GM12878 (cell line): ENCODE measurements around the gene PYGB. TPM values are rescaled to one million over a fixed set of nuclear protein-coding genes. Genes with fewer than 3 reads are reported as not detected.

Source experiments
- ATAC-seq: fragments of 200-7000 bp; cut with Tn5 transposase; 3 replicates; pipeline ENCODE4 v1.9.1; 2020; ENCODE audit warnings: mild to moderate bottlenecking, moderate library complexity
- BruUV-seq: library from RNA; stranded (reverse); fragments of 400-500 nt; replicated peaks from 2 replicates; lab custom pipeline; 2021; lab: Mats Ljungman, UMichigan
- CTCF ChIA-PET: fragments of 300-600 bp; sonication (Branson Sonifier 250); formaldehyde crosslinking; extraction: SDS; loops from one replicate; lab custom pipeline; 2021; ENCODE audit warnings: inconsistent platforms; lab: Yijun Ruan, JAX
- POLR2A ChIA-PET: fragments of 350-600 bp; formaldehyde crosslinking; extraction: SDS; loops from one replicate; lab custom pipeline; 2021; ENCODE audit warnings: inconsistent platforms; lab: Charles Lee
- RAD21 ChIA-PET: fragments of 300-600 bp; sonication (Branson Sonifier 250); formaldehyde crosslinking; loops from one replicate; lab custom pipeline; 2023; ENCODE audit warnings: antibody characterized with exemption; ENCODE audit not compliant: unreplicated experiment; lab: Charles Lee
- SMC1A ChIA-PET: fragments of 300-600 bp; sonication (Branson Sonifier 250); formaldehyde crosslinking; loops from one replicate; lab custom pipeline; 2023; ENCODE audit not compliant: unreplicated experiment, uncharacterized antibody; lab: Charles Lee
- DNase-seq: peaks from one replicate; pipeline ENCODE4 v3.0.0-alpha.2; 2011; ENCODE audit warnings: low read depth, low spot score
- FAIRE-seq: peaks from 3 replicates; lab custom pipeline; 2011; peaks lifted over from hg19 to GRCh38; lab: Jason Lieb, UNC
- H2AFZ ChIP-seq: 2 replicates; pipeline ENCODE4 v1.6.0; 2011; ENCODE audit warnings: low read depth, low read length, control low read depth; ENCODE audit not compliant: control insufficient read depth
- H3K27ac ChIP-seq: 2 replicates; pipeline ENCODE4 v1.5.1; 2011; ENCODE audit warnings: control low read depth; ENCODE audit not compliant: control insufficient read depth, insufficient read depth
- H3K27me3 ChIP-seq, 2 experiments: replicated peaks in 1 of 2; 2 replicates each; pipeline versions ENCODE4 v1.6.0 to v1.6.1; 2011; ENCODE audit warnings: low read length in 1 of 2; ENCODE audit not compliant: control insufficient read depth in 2 of 2, insufficient read depth in 2 of 2
- H3K36me3 ChIP-seq, 2 experiments: 2 replicates each; pipeline ENCODE4 v1.5.1; 2011; ENCODE audit warnings: low read length in 1 of 2; ENCODE audit not compliant: control insufficient read depth in 2 of 2, insufficient read depth in 2 of 2
- H3K4me1 ChIP-seq: 2 replicates; pipeline ENCODE4 v1.6.1; 2011; ENCODE audit warnings: mild to moderate bottlenecking, low read length, moderate library complexity, mixed read lengths; ENCODE audit not compliant: control insufficient read depth, insufficient read depth
- H3K4me2 ChIP-seq: 2 replicates; pipeline ENCODE4 v1.6.0; 2011; ENCODE audit warnings: control low read depth; ENCODE audit not compliant: control insufficient read depth, insufficient read depth
- H3K4me3 ChIP-seq: fragments of 200-600 bp; sonication (generic); 2 replicates; pipeline ENCODE4 v1.5.1; 2016
- H3K79me2 ChIP-seq: 2 replicates; pipeline ENCODE4 v1.6.0; 2011; ENCODE audit warnings: low read length; ENCODE audit not compliant: control insufficient read depth, insufficient read depth
- H3K9ac ChIP-seq: 2 replicates; pipeline ENCODE4 v1.8.0; 2011; ENCODE audit warnings: low read length, control low read depth, mixed read lengths; ENCODE audit not compliant: control insufficient read depth, insufficient read depth
- H3K9me3 ChIP-seq: replicated peaks from 3 replicates; pipeline ENCODE4 v1.5.1; 2011; ENCODE audit warnings: mild to moderate bottlenecking, low read length; ENCODE audit not compliant: control insufficient read depth, insufficient read depth
- H4K20me1 ChIP-seq: 2 replicates; pipeline ENCODE4 v1.6.0; 2011; ENCODE audit not compliant: control insufficient read depth, insufficient read depth
- ATF7 ChIP-seq: fragments of 450-650 bp; IDR thresholded peaks from 2 replicates; pipeline ENCODE4 v1.6.1; 2016; ENCODE audit warnings: low read depth, mild to moderate bottlenecking
- BCL11A ChIP-seq: IDR thresholded peaks from 2 replicates; pipeline ENCODE4 v1.6.1; 2011; ENCODE audit warnings: low read depth, low read length
- BMI1 ChIP-seq: fragments of 450-650 bp; IDR thresholded peaks from 2 replicates; pipeline ENCODE4 v1.6.1; 2016; ENCODE audit warnings: mild to moderate bottlenecking, moderate library complexity, borderline replicate concordance
- CHD4 ChIP-seq: fragments of 200-600 bp; sonication (generic); IDR thresholded peaks from 2 replicates; pipeline ENCODE4 v1.6.1; 2016; ENCODE audit warnings: mild to moderate bottlenecking
- EP300 ChIP-seq, 2 experiments: fragments of 150-350 bp in 1 of 2; IDR thresholded peaks; 2 replicates each; pipeline ENCODE4 v1.6.1; 2011 to 2012; ENCODE audit warnings: low read depth in 2 of 2, low read length in 2 of 2, borderline replicate concordance in 1 of 2, improper control_type of control experiment in 1 of 2, inconsistent platforms in 1 of 2; ENCODE audit not compliant: control insufficient read depth in 1 of 2
- FOXM1 ChIP-seq: IDR thresholded peaks from 2 replicates; pipeline ENCODE4 v1.6.1; 2012; ENCODE audit warnings: low read depth, mild to moderate bottlenecking, inconsistent platforms, low read length, moderate library complexity
- GABPA ChIP-seq: IDR thresholded peaks from 2 replicates; pipeline ENCODE4 v1.6.1; 2014; ENCODE audit warnings: antibody characterized with exemption, low read depth, mild to moderate bottlenecking, inconsistent platforms
- HDAC6 ChIP-seq: fragments of 200-600 bp; sonication (generic); IDR thresholded peaks from one replicate; pipeline ENCODE4 v1.8.0; 2017; ENCODE audit warnings: antibody characterized with exemption; ENCODE audit not compliant: unreplicated experiment
- KAT2A ChIP-seq: conservative IDR thresholded peaks from 2 replicates; pipeline ENCODE4 v1.6.1; 2011; ENCODE audit warnings: low read depth, low read length; ENCODE audit not compliant: control insufficient read depth
- MYB ChIP-seq: fragments of 150-350 bp; IDR thresholded peaks from 2 replicates; pipeline ENCODE4 v1.6.1; 2014; ENCODE audit warnings: mild to moderate bottlenecking, low read depth, low read length, borderline replicate concordance
- NFIC ChIP-seq: IDR thresholded peaks from 2 replicates; pipeline ENCODE4 v1.6.1; 2012; ENCODE audit warnings: low read depth, mild to moderate bottlenecking, inconsistent platforms, low read length, moderate library complexity
- POLR2AphosphoS2 ChIP-seq: IDR thresholded peaks from 2 replicates; pipeline ENCODE4 v1.6.1; 2011; ENCODE audit warnings: low read depth, mild to moderate bottlenecking, low read length, improper control_type of control experiment, moderate library complexity
- SIN3A ChIP-seq: IDR thresholded peaks from 2 replicates; pipeline ENCODE4 v1.6.1; 2012; ENCODE audit warnings: low read depth, low read length, improper control_type of control experiment
- SP1 ChIP-seq: IDR thresholded peaks from one replicate; pipeline ENCODE4 v1.6.1; 2011; ENCODE audit warnings: low read depth, low read length
- STAT3 ChIP-seq: IDR thresholded peaks from 2 replicates; pipeline ENCODE4 v1.6.1; 2011; ENCODE audit warnings: low read depth, low read length, improper control_type of control experiment
- SUPT20H ChIP-seq: IDR thresholded peaks from 2 replicates; pipeline ENCODE4 v1.6.1; 2011; ENCODE audit warnings: low read depth, mild to moderate bottlenecking, low read length, moderate library complexity, borderline replicate concordance; ENCODE audit not compliant: control insufficient read depth
- ZBED1 ChIP-seq: IDR thresholded peaks from 2 replicates; pipeline ENCODE4 v1.6.1; 2016; ENCODE audit warnings: borderline replicate concordance
- ZZZ3 ChIP-seq: IDR thresholded peaks from 2 replicates; pipeline ENCODE4 v1.6.1; 2011; ENCODE audit warnings: low read depth; ENCODE audit not compliant: control insufficient read depth, insufficient read length
- WGBS: methylation state at CpG from one replicate; pipeline ENCODE4 v1.1.6; 2016; ENCODE audit warnings: low lambda C conversion rate; ENCODE audit not compliant: insufficient replicate concordance, insufficient coverage; ENCODE audit errors: missing lambda C conversion rate; 5-methylcytosine and 5-hydroxymethylcytosine counted together
- in situ Hi-C: fragments of 300-500 bp; cut with MboI; formaldehyde crosslinking; loops from 9 replicates; pipeline ENCODE4 v1.14.3; 2018; ENCODE audit warnings: mixed read lengths
- intact Hi-C: fragments of 100-400 bp; cut with micrococcal nuclease; formaldehyde crosslinking; loops from one replicate; pipeline ENCODE4 v1.14.2; 2022; ENCODE audit not compliant: unreplicated experiment
- polyA plus RNA-seq, 11 experiments: library from polyadenylated mRNA; depleted of rRNA in 4 of 11; unstranded in 6 of 11; stranded (reverse) in 5 of 11; fragments of >200 nt; fragmentation: Nextera tagmentation in 4 of 11; fragmentation: Illumina TruSeq in 1 of 11; extraction: Ambion mirVana in 4 of 11; extraction: Trizol in 1 of 11; gene quantifications; 1 replicate in 1 of 11; 2 replicates in 10 of 11; pipeline versions ENCODE4 v1.2.1 to v1.2.3, GENCODE V29; 2011 to 2016; ENCODE audit warnings: inconsistent platforms in 2 of 11, missing spikeins in 2 of 11, low read depth in 1 of 11
- total RNA-seq, 4 experiments: library from RNA; depleted of rRNA in 3 of 4; stranded (reverse); fragments of >200 nt in 3 of 4; fragmentation: Illumina TruSeq in 1 of 4; extraction: Trizol in 1 of 4; gene quantifications; 2 replicates each; pipeline versions ENCODE4 v1.2.1 to v1.2.3, GENCODE V29; 2013 to 2021

Gene PYGB
- total and polyA plus RNA-seq, 10 of the 15 experiments (the other 5 are each of a cell fraction or from before 2014, with no cell fraction given): 0.34 to 33.5 (median 21.8) TPM

DNA sequence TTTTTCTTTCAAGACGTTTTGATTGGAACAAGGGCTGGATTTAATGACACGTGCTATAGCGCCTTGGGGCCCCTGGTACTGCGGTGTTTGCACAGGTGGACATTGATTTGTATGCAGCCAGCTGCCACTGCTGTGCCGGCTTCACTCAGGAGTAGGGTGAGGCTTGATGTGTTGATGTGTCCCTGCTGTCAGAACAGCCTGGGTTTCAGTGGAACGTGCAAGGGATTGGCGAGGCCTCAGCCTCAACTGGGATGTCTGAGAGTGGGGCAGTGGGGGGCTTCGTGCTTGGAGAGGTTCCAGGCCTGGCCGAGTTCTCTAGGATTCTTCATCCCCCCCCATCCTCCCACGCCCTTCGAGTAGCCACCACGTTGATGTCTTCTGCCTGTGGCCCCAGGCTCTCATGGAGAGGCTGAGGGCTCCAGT lies 23.0 kb downstream of the PYGB start:
- intact Hi-C loops: no loop called here
- Histone ChIP-seq H3K27ac (no peak overlapping the region), H3K4me1 (no peaks in the 10 kb centered on the region), H2AFZ (no peak overlapping the region), H3K27me3 (no peaks in the 10 kb centered on the region), H4K20me1 (no peaks in the 10 kb centered on the region), H3K4me2 (no peak overlapping the region), H3K9ac (no peak overlapping the region), H3K79me2 (no peaks in the 10 kb centered on the region), H3K9me3 (no peaks in the 10 kb centered on the region), H3K4me3 (no peak overlapping the region), H3K36me3 (peaks cover 15 to 32% of the 10 kb centered on the region in 2 experiments)
- no TSS peak for BruUV-seq
- SMC1A ChIA-PET: no interaction called here
- ATAC-seq (no peak), FAIRE-seq (no peak), DNase-seq (no peak)
- TF ChIP-seq NFIC: no peak
- TF ChIP-seq POLR2AphosphoS2: no peak
- no peak for TF ChIP-seq BCL11A
- TF ChIP-seq HDAC6: no peak
- no peak for TF ChIP-seq CHD4
- no peak for TF ChIP-seq BMI1
- POLR2A ChIA-PET: no interaction called here
- in situ Hi-C loops: loop anchor here (25.0 kb wide), 1 partner anchor 1909 kb away; the partner anchor contains the start of genes GZF1 and NXT1
- RAD21 ChIA-PET: no interaction called here
- 96% methylated on average over 12 of the region's 12 CpGs for WGBS
- CTCF ChIA-PET: no interaction called here

- SMC1A ChIA-PET: no interaction called here
- WGBS: 91% methylated on average over 13 of the region's 13 CpGs
Observed at GRCh38 chr20:25271486-25272222, 23.8 kb downstream of the PYGB start.

More at GRCh38 chr20:25271486-25272222, 23.8 kb downstream of the PYGB start:
- TF ChIP-seq MYB: no peak
- no peak for TF ChIP-seq SIN3A
- no peak for TF ChIP-seq EP300 (IDR thresholded peaks at IDR 0.05; ENCODE audit: borderline replicate concordance in 1 of 2, control insufficient read depth in 1 of 2, low read depth in 2 of 2, low read length in 2 of 2)
- no peak for TF ChIP-seq SUPT20H
- TF ChIP-seq ZBED1: no peak
- no peak for TF ChIP-seq FOXM1
- TF ChIP-seq ZZZ3: no peak
- no peak for TF ChIP-seq GABPA
- TF ChIP-seq ATF7: no peak
- no peak for TF ChIP-seq KAT2A
- TF ChIP-seq STAT3: no peak
- TF ChIP-seq SP1: no peak
- Histone ChIP-seq H3K79me2 (no peaks in the 10 kb centered on the region), H2AFZ (no peak overlapping the region), H3K9ac (no peak overlapping the region), H3K4me3 (no peak overlapping the region), H3K9me3 (no peaks in the 10 kb centered on the region), H3K4me1 (no peaks in the 10 kb centered on the region), H3K27me3 (no peaks in the 10 kb centered on the region), H3K27ac (no peak overlapping the region), H4K20me1 (no peaks in the 10 kb centered on the region), H3K4me2 (no peak overlapping the region), H3K36me3 (peaks cover 15 to 32% of the 10 kb centered on the region in 2 experiments)
- FAIRE-seq (no peak), ATAC-seq (no peak), DNase-seq (no peak)
- CTCF ChIA-PET: no interaction called here
- in situ Hi-C loops: loop anchor here (25.0 kb wide), 1 partner anchor 1909 kb away; the partner anchor contains the start of genes GZF1 and NXT1
- POLR2A ChIA-PET: no interaction called here
- RAD21 ChIA-PET: no interaction called here
- no TSS peak for BruUV-seq
- intact Hi-C loops: no loop called here
